Coronary artery (tissue), 2 donors: ENCODE data around the gene VWCE.

Source experiments
- DNase-seq: peaks from one replicate; pipeline ENCODE4 v3.0.0-alpha.2; 2017; ENCODE audit warnings: low spot score
- H3K27ac ChIP-seq, 2 donors: fragments of 200-600 bp; sonication (generic); one replicate each; pipeline ENCODE4 v1.5.1; 2016 to 2019
- H3K4me3 ChIP-seq: fragments of 200-600 bp; sonication (generic); 2 replicates; pipeline ENCODE4 v1.5.1; 2016; ENCODE audit warnings: mild to moderate bottlenecking, moderate library complexity
- CTCF ChIP-seq: fragments of 200-600 bp; sonication (generic); IDR thresholded peaks from one replicate; pipeline ENCODE4 v1.5.1; 2019; ENCODE audit warnings: antibody characterized with exemption

VWCE gene

GRCh38 chr11:61338783-61339489 is 43.8 kb upstream of the VWCE start:
- Histone ChIP-seq H3K4me3 (no peak overlapping the region), H3K27ac (no peak overlapping the region)
- peak; percentile 66 for DNase-seq
- no peak for TF ChIP-seq CTCF

- DNase-seq: peak; percentile 65
- Histone ChIP-seq H3K27ac (no peak overlapping the region), H3K4me3 (no peak overlapping the region)
- TF ChIP-seq CTCF: no peak
Observed at GRCh38 chr11:61337706-61338470, 42.8 kb upstream of the VWCE start.

- H3K27ac ChIP-seq: peak overlapping the region in 1 of 2 donors; percentile 54
- DNase-seq: peak; percentile 88
- no peak overlapping the region for H3K4me3 ChIP-seq
- peak; percentile 91 for TF ChIP-seq CTCF
Observed at GRCh38 chr11:61336171-61336935, 41.2 kb upstream of the VWCE start.

- Histone ChIP-seq H3K27ac (no peak overlapping the region), H3K4me3 (no peak overlapping the region)
- no peak for TF ChIP-seq CTCF
- no peak for DNase-seq
Observed at GRCh38 chr11:61335355-61335710, 40.2 kb upstream of the VWCE start.

- no peak for DNase-seq
- TF ChIP-seq CTCF: no peak
- H3K27ac ChIP-seq: no peak overlapping the region
- no peak overlapping the region for H3K4me3 ChIP-seq
Observed at GRCh38 chr11:61334434-61335354, 39.6 kb upstream of the VWCE start.
